HG03565 (cell line): Measurements from ENCODE around the gene MAP2K2.

ENCODE experiments used
- ATAC-seq: cut with Tn5 transposase; IDR thresholded peaks from one replicate; pipeline ENCODE4 v1.9.1; 2021; ENCODE audit warnings: mild to moderate bottlenecking, moderate library complexity; ENCODE audit not compliant: unreplicated experiment

The MAP2K2 gene

DNA sequence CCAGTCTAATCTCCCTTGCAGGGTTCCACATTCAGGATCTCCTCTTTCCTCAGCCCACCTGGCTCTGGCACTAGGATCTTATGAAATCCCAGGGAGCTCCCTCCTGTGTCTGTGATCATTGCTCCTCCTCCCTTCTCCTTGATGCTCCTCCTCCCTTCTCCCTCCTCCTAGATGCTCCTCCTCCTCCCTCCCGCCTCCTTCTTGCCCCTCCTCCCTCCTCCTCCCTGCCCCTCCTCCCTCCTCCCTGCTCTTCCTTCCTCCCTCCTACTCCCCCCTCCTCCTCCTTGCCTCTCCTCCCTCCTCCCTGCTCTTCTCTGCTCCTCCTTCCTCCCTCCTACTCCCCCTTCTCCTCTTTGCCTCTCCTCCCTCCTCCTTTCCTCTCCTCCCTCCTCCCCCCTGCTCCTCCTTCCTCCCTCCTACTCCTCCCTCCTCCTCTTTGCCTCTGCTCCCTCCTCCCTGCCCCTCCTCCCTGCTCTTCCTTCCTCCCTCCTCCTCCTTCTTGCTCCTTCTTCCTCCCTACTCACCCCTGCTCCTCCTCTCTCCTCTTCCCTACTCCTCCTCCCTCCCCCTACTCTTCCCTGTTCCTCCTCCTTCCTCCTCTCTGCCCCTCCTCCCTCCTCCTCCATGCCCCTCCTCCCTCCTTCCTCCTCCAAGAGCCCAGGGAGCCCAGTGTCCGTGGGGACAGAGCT lies 42.3 kb downstream of the MAP2K2 start:
- ATAC-seq: no peak

DNA sequence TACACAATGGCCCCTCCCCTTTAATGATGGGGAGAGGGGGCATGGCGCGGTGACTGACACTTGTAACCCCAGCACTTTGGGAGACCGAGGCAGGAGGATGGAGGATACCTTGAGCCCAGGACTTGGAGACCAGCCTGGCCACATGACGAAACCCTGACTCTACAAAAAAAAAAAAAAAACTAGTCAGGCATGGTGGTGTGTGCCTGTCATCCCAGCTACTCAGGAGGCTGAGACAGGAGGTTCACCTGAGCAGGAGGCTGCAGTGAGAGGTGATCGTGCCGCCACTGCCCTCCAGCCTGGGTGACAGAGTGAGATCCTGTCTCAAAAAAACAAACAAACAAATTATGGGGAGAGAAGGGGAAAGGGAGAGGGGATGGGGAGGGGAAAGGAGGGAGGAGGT lies 43.4 kb downstream of the MAP2K2 start:
- no peak for ATAC-seq

GRCh38 chr19:4077800-4078684 lies 45.9 kb downstream of the MAP2K2 start:
- no peak for ATAC-seq

GRCh38 chr19:4077007-4077374 lies 46.9 kb downstream of the MAP2K2 start:
- no peak for ATAC-seq

GRCh38 chr19:4075373-4075772 lies 48.5 kb downstream of the MAP2K2 start:
- ATAC-seq: no peak

GRCh38 chr19:4071610-4072009 lies 52.3 kb downstream of the MAP2K2 start:
- ATAC-seq: no peak

GRCh38 chr19:4069331-4069959 lies 54.5 kb downstream of the MAP2K2 start:
- ATAC-seq: no peak

DNA sequence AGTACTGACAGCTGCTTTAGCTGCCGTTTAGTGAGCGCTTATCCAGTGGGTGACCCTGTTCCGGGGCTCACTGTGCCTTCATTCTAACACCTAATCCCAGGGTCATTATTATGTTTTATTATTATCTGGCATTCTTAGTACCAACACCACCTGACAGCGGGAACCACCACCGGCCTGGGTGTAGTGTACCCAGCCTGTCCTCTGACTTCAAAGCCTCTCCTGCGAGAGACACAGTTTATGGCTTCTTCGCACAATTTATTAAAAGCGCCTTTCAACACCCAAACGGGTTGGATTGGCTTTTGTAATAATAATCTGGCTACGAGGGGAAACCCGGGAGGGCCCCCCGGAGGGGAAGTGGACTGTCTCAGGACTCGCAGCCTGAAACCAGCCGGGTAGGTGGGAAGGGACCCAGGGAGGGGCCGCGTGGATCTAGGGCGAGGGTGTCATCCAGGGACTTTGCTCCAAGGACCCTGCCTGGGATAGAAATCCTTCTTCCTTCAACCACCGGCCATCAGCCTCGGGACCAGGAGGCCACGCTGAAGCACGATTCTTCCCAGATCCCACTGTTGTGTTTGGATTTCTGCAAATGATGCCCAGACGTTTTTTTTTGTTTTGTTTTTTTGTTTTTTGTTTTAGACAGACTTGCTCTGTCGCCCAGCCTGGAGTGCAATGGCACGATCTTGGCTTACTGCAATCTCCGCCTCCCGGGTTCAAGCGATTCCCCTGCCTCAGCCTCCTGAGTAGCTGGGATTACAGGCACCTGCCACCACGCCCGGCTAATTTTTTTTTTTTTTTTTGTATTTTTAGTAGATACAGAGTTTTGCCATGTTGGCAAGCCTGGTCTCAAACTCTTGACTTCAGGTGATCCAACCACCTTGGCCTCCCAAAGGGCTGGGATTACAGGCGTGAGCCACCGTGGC lies 55.6 kb downstream of the MAP2K2 start:
- no peak for ATAC-seq

DNA sequence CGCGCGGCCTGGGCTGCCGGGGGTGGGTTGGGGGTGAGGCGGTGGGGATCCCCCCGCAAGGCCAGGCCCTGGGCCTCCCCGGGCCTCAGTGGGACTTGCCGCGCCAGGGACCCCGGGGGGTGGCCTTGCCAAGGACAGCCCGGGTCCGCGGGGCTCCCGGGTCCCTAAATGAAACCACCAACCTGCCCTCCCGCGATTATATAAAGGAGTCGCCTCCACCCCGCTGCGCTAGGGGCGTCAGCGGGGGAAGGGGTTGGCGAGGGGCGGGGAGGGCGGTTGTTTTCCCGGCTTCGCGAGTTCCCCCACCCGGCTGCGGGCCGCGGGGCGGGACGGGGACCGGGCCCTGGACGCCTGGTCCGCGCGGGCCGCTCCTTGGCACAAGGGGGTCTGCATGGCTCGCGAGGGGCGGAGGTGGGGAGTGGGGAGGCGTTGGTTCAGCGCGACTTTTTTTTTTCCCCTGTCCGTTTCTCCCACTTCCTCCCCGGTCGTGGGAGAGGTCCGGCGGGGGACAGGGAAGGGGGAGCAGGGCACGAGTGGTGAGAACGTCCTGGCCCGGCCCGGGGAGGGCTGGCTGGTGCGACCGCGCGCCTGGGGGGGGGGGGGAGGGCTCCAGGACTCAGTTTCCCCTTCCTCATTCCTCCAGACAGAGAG lies 56.4 kb downstream of the MAP2K2 start:
- no peak for ATAC-seq

GRCh38 chr19:4066682-4067395 lies 57.1 kb downstream of the MAP2K2 start, which contains the start of gene ZBTB7A:
TSS of gene ZBTB7A (minus strand) at chr19:4066899. CDS start at chr19:4055232, 11,667 bp downstream.
- ATAC-seq: no peak

DNA sequence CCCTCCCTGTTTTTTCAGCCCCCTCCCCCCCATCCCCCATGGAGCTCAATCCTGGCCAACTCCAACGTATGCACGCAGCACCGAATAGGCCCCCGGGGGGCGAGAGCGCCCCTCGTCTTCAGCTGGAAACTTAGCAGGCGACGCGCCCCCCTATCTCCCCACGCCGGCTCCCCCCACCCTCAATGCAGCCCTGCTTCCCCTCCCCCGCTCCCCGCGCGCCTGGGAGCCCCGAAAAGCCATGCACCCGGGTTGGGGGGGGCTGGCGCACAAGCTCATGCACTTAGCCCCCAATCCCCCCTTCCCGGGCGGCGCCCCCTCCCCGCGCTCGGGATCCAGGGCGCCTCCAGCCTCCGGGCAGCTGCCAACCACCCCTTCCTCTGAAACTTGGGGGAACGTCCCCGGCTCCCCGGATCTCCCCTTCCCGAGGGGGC lies 57.7 kb downstream of the MAP2K2 start:
- no peak for ATAC-seq

GRCh38 chr19:4065430-4066175 lies 58.3 kb downstream of the MAP2K2 start:
- peak; percentile 59 for ATAC-seq

- no peak for ATAC-seq
Observed at GRCh38 chr19:4064496-4065260, 59.2 kb downstream of the MAP2K2 start.

- no peak for ATAC-seq
Observed at GRCh38 chr19:4064149-4064495, 59.8 kb downstream of the MAP2K2 start.

DNA sequence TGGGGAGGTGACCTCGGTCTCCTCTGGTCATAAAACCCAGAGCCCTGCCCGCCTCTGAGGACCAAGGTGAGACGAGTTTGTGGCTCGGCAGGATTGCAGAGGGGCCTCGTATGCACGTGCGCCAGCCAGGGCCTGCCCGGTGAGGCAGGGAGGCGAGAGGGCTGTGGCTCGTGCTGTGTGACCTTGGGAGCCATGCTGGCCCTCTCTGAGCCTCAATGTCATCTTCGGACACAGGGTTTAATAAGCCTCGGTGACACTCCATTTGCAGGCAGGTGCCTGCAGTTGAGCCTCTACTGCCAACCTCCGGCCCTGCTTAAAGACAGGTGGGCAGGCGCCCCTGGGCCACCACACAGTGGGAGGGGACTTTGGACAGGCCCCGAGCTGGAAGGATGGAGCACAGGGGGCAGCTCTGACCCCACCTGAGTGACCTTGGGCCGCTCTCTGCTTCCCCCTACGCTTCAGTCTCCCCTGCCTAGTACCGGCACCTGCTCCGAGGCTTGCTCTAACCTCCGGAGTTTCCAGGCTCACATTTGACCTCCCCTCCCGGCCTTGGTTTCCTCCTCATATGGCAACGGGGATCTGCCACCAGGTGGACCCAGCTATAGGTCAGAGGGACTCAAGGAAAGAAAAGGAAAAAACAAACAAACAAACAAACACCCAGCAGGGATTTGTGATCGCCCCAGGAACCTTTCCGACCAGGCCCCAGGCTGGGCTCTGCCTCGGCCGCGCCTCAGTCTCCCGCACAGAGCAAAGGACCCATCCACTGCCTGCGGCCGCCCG lies 60.4 kb downstream of the MAP2K2 start:
- no peak for ATAC-seq

DNA sequence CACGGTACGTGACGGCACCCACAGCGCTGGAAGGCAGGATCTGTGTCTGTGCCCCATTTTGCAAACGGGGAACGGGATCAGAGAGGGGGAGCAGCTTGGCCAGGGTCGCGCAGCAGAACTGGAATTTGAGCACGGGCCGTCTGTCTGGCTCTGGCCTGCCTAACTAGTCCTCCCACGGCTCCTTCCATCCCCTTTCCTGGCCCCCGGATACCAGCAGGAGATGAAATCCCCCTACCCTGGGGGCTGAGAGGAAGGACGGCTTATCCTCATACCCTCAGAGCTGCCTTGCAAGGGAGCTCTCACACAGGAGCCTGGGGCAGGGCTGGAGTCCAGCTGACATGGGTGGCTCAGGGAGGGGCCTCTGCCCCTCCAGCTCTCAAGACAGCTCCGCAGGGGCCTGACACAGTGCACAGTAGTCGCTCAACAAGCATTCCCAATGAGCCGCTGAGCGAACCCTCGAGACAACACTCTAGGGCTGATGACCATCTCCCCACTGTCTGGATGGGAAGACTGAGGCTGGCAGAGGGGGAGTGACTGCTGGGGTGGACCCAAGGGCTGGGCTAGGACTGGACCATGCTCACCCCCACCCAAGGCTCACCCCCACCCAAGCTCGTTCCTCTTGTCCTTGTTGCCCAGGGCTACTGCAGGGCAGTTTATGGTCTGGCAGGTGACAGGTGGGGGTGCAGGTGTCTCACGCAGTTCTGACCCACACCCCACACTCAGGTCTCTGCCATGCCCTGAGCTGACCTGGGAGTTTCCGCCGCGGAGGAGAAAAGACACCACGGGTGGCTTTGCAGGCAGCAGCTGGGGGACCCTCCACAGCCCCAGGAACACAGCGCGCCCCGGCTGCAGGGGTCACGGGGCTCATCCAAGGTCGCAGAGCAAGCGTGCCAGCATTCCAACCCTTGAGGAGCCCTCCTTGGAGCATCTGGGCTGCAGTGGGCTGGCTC lies 61.2 kb downstream of the MAP2K2 start:
- no peak for ATAC-seq
